NB4 (cell line): ENCODE data around the gene GPX4.

ENCODE experiments used
- CTCF ChIP-seq: IDR thresholded peaks from one replicate; pipeline ENCODE4 v1.5.1; 2012; ENCODE audit warnings: low read depth, low read length
- POLR2A ChIP-seq: IDR thresholded peaks from 2 replicates; pipeline ENCODE4 v1.6.1; 2011; ENCODE audit warnings: mild to moderate bottlenecking; ENCODE audit not compliant: insufficient read length; ENCODE audit errors: extremely low read depth

- TF ChIP-seq CTCF = no peak
- TF ChIP-seq POLR2A = no peak
These were observed 13.9 kb downstream of the GPX4 start for GRCh38 chr19:1117654-1118053.
